GM19455 (cell line): ENCODE data around the gene SPRR2G.
"Not testable (repeated sequence)": the region's sequence is repeated elsewhere in the genome, so short reads cannot be mapped to it uniquely, and the experiment has no call there.

Source experiments
- ATAC-seq: cut with Tn5 transposase; IDR thresholded peaks from one replicate; pipeline ENCODE4 v1.9.1; 2021; ENCODE audit not compliant: unreplicated experiment

Gene SPRR2G

GRCh38 chr1:153119491-153119971 lies 31.2 kb downstream of the SPRR2G start:
- ATAC-seq = no peak

DNA sequence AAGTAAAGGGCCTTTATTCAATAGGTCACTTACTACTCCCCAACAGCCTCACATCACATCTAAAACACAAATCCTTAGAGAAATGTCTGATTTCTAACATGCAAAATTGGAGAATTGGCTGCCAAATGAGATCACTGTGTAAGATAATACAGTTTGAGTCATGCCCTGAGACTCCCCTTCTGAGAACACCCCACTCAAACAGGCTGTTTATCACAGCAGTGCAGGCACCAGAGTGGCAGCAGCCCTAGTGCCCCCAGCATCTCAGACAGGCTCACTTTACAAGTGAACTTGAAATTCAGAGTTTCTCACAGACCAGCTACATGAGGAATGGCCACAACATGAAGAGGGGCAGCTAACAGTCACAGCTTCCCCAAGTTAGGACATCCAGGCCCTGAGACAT lies 35.4 kb downstream of the SPRR2G start:
- not testable (repeated sequence) for ATAC-seq

DNA sequence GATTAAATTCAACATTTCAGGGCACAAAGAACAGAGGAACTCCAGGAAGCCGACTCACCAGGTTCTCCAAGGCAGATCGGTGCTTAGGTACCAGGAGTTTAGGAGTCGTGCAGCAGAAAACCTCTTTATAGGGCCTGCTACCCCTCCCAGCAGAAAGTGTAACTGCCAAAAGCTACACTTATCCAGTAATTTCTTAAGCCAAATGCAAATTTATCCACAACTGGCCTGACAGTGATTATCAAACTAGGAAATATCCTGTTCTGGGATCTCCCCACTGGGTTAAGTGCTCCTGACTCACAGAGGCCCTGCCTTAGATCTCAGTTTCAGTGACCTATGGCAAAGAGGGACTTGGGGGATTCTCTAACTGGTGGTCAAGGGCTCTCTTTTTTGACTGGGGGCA lies 37.3 kb downstream of the SPRR2G start, which contains the start of gene SPRR2F:
TSS of gene SPRR2F (minus strand) at position 101 of the 400 bp plus-strand sequence. CDS start 783 bp downstream, outside the sequence.
- ATAC-seq = no peak

GRCh38 chr1:153112454-153112853 lies 38.2 kb downstream of the SPRR2G start:
- not testable (repeated sequence) for ATAC-seq

DNA sequence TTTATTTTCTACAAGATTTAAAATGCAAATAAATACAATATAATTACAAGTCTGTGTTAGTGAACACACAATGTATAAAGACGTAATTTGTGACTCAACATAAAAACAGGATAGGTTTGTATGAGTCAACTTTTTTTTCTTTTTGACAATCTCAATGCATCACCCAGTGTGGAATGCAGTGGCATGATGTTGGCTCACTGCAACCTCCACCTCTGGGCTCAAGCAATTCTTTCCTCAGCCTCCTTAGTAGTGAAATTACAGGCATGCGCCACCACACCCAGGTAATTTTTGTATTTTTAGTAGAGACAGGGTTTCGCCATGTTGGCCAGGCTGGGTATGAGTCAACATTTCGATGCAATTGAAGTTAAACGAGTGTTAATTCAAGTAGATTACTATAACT lies 50.4 kb downstream of the SPRR2G start:
- no peak for ATAC-seq
